ENCODE data around the gene MKLN1.
"Not testable (repeated sequence)": the region's sequence is repeated elsewhere in the genome, so short reads cannot be mapped to it uniquely, and the experiment has no call there.

DNA sequence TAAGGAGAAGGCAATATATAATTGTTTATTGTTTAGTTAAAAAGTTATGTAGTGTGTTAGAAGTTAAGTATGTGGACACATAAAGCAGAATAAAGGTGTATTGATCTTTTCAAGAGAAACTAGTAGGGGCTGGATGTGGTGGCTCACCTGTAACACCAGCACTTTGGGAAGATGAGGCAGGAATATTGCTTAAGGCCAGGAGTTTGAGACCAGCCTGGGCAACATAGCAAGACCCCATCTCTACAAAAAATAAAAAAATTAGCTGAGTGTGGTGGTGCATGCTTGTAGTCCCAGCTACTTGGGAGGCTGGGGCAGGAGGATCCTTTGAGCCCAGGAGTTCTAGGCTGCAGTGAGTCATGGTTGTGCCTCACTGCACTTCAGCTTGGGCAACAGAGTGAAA, 135.0 kb downstream of the MKLN1 start:
- TF ChIP-seq POLR2AphosphoS5 (IDR thresholded peaks at IDR 0.05; ENCODE audit: insufficient read depth in 1 of 2, low read depth in 1 of 2); POLR2A (IDR thresholded peaks at IDR 0.05): not testable (repeated sequence)
- TF ChIP-seq, protein P1, sequence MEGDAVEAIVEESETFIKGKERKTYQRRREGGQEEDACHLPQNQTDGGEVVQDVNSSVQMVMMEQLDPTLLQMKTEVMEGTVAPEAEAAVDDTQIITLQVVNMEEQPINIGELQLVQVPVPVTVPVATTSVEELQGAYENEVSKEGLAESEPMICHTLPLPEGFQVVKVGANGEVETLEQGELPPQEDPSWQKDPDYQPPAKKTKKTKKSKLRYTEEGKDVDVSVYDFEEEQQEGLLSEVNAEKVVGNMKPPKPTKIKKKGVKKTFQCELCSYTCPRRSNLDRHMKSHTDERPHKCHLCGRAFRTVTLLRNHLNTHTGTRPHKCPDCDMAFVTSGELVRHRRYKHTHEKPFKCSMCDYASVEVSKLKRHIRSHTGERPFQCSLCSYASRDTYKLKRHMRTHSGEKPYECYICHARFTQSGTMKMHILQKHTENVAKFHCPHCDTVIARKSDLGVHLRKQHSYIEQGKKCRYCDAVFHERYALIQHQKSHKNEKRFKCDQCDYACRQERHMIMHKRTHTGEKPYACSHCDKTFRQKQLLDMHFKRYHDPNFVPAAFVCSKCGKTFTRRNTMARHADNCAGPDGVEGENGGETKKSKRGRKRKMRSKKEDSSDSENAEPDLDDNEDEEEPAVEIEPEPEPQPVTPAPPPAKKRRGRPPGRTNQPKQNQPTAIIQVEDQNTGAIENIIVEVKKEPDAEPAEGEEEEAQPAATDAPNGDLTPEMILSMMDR (IDR thresholded peaks at IDR 0.05) = not testable (repeated sequence)
